Fibroblast of skin of back (primary cell): ENCODE results near the gene RARS1. TPM values are rescaled to one million over a fixed set of nuclear protein-coding genes. Genes with fewer than 3 reads are reported as not detected.

Experiments
- DNase-seq: peaks from one replicate; pipeline ENCODE4 v3.0.0-alpha.2; 2013
- polyA plus RNA-seq, 2 experiments: library from polyadenylated mRNA; unstranded; fragments of 120-200 nt; gene quantifications; one replicate each; pipeline ENCODE4 v1.2.1, GENCODE V29; 2013; ENCODE audit not compliant: insufficient read length in 2 of 2

The RARS1 gene
- 87.2 TPM for polyA plus RNA-seq (2013, experiment 1 of 2; ENCODE audit: insufficient read length)
- polyA plus RNA-seq (2013, experiment 2 of 2; ENCODE audit: insufficient read length) = 86.7 TPM

DNA sequence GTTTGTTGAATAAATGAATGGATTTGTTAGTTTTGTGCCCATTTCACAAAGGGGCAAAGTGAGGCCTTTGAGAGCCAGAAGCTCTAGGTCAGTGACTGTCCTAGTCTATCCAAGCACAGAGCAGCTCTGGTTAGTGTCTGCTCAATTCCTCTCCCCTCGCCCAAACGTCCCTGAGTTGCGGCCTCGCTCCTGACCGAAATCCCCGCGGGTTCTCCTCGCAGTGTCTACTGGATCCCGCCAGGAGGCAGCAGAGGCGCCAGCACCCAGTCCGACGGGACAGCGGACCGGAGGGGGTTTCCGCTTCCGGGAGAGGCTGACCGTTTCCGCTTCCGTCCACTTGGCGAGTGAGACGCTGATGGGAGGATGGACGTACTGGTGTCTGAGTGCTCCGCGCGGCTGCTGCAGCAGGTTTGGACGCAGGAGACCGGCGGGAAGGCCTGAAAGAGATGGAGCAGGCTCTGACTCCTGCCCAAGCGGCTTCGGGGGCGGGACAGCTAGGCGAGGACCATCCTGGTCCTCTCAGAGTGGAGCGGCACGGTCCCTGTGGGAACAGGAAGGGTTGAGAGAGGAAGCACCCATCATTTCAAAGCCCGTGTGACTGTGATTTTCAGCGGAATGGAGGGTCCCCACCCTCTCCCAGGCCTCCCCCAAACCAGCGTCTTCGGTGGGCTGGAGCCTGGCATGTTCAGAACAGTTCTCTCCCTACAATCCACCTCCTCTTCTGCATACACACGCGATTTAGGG lies at the start of gene RARS1:
TSS of gene RARS1 (plus strand) at position 336 of the 744 bp plus-strand sequence. CDS start at position 364, 28 bp downstream.
- DNase-seq = peak; percentile 93

DNA sequence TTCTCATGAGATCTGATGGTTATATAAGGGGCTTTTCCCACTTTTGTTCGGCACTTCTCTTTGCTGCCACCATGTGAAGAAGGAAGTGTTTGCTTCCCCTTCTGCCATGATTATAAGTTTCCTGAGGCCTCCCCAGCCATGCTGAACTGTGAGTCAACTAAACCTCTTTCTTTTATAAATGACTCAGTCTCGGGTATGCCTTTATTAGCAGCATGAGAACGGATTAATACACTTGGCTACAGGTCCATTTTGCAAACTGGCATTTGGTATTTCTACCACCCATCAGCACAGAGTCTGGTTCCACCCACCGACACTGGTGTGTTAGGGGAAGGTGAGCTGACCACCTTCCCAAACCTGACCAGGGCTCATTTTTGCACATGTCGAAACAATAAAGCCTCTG lies 47.9 kb upstream of the RARS1 start:
- DNase-seq = no peak

DNA sequence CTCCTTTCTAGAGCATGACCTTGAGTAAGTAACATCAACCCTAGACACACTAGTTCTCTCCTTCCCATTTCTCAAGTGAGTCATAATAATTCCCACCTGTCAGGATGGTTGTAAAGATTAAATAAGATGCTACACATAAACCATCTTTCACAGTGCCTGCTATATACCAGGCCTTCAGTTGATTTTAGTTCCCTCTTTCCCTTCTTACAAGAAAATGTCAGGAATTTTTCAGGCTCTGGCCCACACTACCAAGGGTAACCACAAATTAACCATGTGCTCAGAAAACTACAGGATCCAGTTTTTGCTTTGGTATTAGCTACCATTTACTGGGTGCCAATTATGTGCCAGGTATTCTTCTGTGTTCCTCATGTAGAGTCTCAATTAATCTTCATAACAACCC lies 42.7 kb upstream of the RARS1 start:
- DNase-seq = no peak

DNA sequence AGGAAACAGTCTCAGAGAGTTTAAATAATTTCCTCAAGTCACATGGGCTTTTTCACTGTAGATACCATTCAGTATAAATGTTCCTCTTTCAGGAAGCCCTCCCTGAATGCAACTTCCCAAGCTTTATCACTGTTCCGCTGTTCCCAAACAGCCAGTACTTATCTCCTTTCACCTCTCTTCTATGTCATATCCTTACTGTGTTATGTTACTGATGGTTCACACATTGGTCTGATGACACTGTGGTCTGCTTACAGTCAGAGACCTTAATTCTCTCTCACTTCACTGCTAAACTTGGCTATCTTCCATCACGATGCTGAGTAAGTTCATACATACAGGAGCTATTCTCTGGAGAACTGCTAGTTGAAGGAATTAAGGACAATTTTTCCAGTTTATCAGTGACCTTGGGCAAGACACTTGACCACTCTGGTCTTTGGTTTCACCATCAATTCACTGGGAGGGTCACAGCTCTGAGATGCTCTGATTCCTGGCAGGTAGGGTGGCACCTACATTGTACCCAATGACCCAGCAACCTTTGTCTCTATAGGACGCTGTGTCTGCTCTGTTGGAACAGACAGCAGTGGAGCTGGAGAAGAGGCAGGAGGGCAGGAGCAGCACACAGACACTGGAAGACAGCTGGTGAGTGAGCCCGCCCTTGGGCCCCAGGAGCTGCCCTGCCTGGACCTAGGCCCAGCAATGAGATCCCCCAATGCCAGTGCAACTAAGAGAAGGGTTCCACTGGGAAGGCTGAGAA lies 42.1 kb upstream of the RARS1 start:
- DNase-seq = no peak

DNA sequence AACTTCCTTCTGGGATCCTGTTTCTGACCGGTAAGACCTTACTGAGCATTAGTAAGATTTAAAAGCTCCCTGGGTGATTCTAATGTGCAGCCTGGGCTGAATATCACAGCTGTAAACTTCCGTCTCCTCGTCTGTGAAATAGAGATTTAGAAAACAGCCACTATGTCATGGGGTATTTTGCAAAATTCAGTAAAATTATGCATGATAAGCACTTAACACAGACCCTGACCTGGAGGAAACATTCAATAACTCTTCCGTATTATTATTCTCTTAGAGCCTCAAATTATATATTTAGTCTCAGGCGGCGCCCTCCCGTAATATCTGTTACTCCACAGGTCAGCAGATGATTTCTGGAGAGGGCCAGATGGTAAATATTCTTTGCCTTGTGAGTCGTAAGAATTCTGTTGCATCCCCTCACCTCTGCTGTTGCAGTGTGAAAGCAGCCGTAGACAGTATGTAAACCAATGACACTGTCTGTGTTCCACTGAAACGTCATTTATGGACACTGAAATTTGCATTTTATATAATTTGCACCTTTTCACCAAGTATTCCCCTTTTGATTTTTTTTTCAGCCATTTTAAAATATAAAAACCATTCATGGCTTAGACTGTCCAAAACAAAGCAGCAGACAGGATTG lies 39.2 kb upstream of the RARS1 start:
- no peak for DNase-seq

DNA sequence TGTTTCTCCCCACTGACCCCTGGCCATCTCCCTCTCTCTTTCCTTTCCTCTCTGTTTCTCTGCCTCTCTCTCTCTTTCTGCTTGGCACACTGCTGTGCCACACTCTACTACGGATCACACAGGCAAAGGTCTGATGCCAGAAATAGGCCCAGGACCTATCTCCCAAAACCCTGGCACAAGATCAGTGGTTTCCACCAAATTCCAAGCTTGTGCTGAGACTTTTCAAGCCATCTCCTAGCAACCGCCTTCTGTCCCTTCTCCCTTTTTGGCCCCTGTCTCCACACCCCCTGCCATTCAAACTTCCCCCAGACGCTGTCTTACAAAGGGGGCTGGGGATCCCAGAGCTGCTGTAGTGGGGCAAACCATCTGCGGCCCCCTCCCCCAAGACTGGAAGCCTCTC lies 38.5 kb upstream of the RARS1 start:
- DNase-seq = no peak

DNA sequence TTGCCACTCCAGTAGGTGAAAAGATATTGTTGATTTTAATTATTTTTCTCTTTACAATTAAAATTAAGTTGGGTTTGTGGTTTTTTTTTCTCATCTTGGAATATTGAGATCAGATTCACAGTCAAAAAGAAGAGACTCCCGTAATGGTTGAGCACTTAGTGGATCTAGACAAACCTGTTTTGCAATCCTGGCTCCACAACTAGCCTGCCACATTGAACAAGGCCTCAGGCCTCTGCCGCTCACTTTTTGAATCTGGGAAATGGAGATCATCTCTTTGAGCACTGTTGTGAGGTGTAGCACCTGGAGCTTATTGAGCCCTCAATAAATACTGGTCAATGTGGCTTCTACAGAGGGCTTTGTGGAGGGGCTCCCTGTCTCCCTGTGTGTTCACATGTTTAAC lies 37.1 kb upstream of the RARS1 start:
- no peak for DNase-seq

DNA sequence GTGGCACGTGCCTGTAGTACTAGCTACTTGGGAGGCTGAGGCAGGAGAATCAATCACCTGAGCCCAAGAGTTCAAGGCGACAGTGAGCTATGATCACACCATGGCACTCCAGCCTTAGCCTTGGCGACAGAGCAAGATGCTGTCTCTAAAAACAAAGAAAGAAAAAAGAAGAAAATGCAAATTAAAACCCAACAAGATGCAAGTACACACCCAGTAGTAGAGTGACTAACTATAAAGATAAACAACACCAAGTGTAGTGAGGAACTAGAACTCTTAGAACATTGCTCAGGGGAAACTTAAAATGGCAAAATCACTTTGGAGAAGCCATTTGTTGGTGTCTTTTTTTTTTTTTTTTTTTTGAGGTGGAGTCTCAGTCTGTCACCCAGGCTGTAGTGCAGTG lies 34.7 kb upstream of the RARS1 start:
- DNase-seq = no peak

DNA sequence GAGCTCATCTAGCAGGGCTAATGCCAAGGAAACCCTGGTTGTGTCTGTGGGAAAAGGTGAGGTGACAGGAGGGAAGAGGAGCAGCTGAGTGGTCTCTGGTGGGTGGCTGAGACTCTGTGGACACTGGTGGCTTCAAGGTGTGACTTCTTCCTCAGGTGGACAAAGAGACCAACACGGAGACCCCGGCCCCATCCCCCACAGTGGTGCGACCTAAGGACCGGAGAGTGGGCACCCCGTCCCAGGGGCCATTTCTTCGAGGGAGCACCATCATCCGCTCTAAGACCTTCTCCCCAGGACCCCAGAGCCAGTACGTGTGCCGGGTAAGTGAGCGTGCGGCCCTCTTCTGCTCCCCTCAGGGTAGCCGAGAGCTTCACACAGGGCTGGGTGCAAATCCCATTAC lies 31.1 kb upstream of the RARS1 start:
- DNase-seq = no peak

DNA sequence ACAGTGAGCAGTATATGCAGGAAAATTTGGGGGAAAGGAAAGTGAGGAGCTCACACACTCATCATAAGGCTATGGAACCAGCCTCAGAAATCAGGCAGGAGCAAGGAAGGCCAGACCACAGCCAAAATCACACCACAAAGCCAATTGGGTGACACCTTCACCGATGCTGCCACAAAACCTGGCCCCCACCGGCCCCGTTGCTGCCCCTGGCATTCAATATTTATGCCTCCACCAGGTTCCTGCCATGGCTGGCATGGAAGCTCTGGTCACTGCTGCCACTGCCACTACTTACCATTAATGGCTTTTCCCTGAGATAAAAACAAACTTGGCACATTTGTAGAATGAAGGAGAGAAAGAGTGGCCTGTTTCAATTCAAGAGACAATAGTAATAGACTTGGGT lies 28.7 kb upstream of the RARS1 start:
- no peak for DNase-seq

DNA sequence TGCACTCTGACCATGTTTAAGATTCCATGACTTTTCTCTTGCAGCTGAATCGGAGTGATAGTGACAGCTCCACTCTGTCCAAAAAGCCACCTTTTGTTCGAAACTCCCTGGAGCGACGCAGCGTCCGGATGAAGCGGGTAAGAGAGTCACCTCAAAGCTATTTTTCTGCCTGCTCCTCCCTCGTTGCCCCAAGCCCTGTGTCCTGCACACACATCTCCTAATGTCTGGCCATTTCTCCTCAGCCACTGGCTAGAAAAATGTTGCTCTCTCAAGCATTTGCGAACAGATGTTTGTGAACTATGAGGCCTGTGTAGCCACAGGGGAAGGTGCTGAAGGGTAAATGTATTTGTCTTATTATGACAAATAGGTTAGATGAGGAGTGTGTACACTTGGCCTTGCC lies 25.7 kb upstream of the RARS1 start:
- DNase-seq = no peak

DNA sequence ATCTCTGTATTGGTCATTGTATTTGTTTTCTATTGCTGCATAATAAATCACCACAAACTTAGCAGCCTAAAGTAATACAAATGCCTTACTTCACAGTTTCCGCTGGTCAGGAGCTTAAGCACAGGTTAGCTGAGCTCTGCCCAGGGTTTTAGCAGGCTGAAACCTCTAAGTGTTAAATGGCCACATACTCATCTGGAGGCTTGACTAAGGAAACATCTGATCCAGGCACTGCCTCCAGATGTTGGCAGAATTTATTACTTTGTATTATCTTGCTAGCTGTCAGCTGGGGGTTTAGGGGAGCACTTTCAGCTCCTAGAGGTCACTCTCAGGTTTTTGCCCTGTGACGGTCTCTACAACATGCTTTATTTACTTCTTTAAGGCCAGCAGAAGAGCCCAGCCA lies 23.2 kb upstream of the RARS1 start:
- DNase-seq = no peak

DNA sequence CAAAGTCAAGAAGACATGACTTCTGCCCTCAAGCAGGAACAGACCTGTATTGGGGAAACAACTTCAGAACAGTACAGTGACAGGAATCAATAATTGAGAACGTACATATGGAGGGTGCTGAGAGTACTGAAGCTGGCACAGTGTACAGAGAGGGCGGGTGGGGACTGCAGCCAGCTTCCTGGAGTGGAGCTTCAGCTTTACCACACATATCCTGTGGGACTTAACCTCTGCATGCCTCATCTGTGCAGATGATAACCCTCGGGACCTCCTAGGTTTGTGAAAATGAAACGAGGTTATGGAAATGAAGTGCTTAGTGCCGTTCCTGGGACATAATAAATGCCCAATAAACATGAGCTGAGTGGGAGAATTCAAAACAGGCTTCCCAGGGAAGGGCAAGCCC lies 22.1 kb upstream of the RARS1 start:
- DNase-seq = no peak

DNA sequence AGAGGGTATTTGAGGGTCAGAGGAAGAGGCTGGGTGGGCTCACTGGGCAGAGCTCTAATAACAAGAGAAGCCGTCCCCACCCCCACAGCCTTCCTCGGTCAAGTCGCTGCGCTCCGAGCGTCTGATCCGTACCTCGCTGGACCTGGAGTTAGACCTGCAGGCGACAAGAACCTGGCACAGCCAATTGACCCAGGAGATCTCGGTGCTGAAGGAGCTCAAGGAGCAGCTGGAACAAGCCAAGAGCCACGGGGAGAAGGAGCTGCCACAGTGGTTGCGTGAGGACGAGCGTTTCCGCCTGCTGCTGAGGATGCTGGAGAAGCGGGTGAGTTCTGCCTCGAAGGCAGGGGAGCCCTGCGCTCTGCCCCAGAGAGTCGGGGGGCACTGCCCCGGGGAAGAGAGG lies 21.6 kb upstream of the RARS1 start:
- DNase-seq = no peak

DNA sequence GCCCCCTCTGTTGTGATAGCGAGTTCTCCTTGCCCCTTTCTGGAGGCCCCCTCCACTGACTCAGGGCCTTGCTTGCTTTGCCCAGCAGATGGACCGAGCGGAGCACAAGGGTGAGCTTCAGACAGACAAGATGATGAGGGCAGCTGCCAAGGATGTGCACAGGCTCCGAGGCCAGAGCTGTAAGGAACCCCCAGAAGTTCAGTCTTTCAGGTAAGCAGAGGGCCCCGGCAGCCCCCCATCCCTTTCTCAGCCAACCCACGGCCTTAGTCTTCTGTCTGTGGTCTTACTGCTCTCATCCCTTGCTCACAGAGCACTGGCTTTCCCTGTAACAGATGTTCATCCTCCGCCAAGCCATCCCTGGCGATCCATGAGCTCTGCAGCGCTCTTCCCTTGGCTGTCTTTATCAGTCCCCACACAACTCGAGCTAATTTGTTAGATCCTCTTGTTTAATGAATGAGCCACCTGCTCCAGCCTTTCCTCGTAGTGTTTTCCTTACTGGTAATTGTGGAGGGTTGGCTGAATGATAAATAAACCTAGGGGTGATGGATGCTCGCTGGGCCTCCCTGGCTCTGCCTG lies 18.4 kb upstream of the RARS1 start:
- no peak for DNase-seq

DNA sequence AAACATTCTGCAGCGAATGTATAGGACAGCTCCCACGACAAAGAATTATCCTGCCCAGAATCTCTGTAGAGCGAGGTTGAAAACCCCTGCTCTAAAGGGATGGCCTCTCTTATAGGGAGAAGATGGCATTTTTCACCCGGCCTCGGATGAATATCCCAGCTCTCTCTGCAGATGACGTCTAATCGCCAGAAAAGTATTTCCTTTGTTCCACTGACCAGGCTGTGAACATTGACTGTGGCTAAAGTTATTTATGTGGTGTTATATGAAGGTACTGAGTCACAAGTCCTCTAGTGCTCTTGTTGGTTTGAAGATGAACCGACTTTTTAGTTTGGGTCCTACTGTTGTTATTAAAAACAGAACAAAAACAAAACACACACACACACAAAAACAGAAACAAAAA lies 17.4 kb upstream of the RARS1 start:
- peak; percentile 86 for DNase-seq

DNA sequence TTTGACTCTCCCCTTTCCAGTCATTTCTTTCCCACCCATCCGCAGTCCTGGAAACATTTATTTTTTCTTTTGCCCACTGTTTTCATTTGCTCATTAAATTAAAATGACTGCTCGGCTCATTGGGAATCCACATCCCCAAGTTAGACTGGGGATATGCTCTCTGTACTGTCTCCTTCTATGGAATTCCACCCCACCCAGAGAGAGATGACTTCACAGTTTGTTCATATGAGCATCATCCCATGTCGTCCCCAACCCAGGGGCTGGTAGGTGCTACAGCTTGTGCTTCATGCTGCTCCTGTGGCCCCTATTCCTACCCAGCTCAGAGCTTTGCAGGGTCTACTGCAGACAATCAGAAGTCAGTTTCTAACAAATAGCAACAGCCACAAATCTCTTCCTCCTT lies 16.5 kb upstream of the RARS1 start:
- peak; percentile 65 for DNase-seq

DNA sequence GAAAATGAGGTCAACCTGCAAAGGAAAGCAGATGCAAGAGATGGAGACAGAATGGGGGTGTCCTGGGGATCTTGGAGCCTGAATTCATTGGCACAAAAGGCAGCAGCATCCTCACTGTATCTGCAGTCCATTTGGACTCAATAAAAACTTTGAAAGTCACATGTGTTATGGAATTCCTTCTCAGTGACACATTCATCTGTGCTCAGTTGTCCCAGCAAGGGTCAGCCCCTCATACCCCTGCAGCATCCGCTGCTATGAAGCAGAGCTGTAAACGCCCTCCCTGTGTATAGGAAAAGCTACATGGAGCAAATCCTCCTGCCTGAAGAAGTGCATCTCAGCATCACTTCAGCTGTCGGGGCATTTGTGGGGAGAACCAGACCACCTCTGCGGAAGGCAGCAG lies 14.5 kb upstream of the RARS1 start:
- peak; percentile 84 for DNase-seq

DNA sequence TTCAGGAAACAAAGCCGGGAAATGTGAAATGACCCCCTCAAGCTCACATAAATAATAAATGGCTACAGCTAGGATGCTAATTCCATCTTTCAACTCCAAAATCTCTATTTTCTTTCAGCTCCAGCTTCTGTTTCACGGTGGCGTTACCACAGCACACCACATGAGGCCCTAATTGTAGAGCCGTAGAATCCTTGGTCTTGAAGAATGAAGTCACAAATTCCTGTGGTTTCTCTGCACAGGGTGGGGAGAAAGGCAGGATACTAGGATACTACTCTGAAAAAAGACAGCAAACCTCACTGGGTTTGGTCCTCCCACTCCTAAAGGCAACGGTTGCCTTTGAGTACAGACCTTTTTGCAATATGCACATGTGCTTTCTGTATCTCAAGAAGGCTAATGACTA lies 13.9 kb upstream of the RARS1 start:
- DNase-seq = peak; percentile 96

DNA sequence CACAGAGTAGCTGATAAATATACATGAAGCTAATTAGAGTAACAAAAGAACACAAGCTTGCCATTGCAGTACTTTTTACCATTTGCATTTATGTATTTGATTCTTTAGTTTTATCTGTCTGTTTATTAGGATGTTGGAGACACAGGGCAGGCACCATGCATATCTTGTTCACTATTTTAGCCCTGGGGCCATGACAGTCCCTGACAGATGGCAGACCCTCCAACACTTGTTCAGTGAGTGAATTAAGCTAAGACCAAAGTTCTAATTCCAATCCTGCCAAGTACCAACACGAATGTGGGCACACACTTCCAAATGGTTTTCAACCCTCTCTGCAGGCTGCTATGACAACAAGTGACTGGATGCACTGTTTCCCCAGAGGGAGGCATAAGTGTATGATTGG lies 12.0 kb upstream of the RARS1 start:
- DNase-seq = no peak

DNA sequence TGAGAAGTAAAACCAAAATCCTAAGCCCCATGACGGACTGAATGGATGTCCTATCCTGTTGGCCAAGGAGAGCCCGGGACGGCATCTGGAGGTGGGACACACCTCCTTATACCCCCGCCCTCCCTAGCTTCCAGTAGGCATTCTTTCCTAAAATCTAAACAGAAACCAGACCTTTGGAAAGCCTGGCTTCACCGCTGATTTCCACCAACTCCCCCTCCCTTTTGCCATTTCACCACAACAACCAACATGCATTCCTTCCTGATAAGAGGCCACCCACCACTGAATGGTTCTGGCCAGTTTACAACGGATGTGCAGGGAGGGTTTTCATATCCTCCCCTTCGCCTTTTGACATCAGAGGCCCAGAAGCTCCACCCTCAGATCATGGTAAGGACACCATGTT lies 9.2 kb upstream of the RARS1 start:
- peak; percentile 63 for DNase-seq

DNA sequence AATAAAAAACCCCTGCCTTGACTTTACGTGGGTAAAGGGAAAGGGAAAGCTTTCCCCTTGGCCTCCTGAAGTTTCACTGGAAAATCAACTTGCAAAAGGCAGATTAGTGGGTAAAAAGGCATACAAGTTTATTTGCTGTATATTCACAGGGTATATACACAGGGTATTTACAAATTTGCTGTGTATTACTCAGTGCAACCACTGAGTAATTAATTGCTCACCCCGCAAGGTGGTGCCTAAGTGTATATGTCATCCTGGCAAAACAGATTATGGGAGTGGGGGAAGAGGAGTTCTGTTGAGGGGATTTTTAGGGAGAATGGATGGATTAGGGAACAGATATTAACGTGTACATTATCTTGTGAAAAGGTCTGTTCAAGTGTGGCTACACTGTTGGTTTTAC lies 7.1 kb upstream of the RARS1 start:
- peak; percentile 5 for DNase-seq

DNA sequence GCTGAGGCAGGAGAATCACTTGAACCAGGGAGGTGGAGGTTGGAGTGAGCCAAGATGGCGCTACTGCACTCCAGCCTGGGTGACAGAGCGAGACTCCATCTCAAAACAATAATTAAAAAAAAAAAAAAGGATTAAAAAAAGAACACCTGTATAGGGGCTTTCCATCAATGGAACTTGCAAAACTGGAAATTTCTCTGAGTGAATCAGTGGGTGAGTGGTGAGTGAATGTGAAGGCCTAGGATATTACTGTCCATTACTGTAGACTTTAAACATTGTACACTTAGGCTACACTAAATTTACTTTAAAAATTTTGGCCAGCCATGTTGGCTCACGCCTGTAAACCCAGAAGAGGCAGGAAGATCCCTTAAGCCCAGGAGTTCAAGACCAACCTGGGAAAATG lies 5.7 kb upstream of the RARS1 start:
- DNase-seq = no peak
